Common myeloid progenitor, CD34-positive (primary cell): ENCODE data around the gene SOSTDC1.
A peak's percentile ranks its signal among the peaks of the same experiment; 100 is the strongest.
"Not testable (repeated sequence)": the region's sequence is repeated elsewhere in the genome, so short reads cannot be mapped to it uniquely, and the experiment has no call there.

ENCODE experiments used
- CTCF ChIA-PET: fragments of 350-600 bp; sonication (Branson Sonifier 250); formaldehyde crosslinking; loops from one replicate; lab custom pipeline; 2021; ENCODE audit warnings: antibody characterized with exemption; lab: Charles Lee
- POLR2A ChIA-PET: fragments of 350-600 bp; sonication (Branson Sonifier 250); formaldehyde crosslinking; loops from one replicate; lab custom pipeline; 2021; ENCODE audit warnings: antibody characterized with exemption; lab: Charles Lee
- DNase-seq, 3 donors: peaks; one replicate each; pipeline versions ENCODE4 v3.0.0 to v3.0.0-alpha.2; 2013
- H3K27ac ChIP-seq, 2 experiments: 1 replicate in 1 of 2; 2 replicates in 1 of 2; pipeline ENCODE4 v1.7.0; 2013; ENCODE audit warnings: inconsistent platforms in 2 of 2, low read length in 2 of 2, mild to moderate bottlenecking in 2 of 2, low read depth in 1 of 2, moderate library complexity in 1 of 2; ENCODE audit not compliant: severe bottlenecking in 2 of 2, insufficient read depth in 1 of 2, poor library complexity in 1 of 2
- H3K27me3 ChIP-seq, 5 experiments: replicated peaks in 2 of 5; 1 replicate in 3 of 5; 2 replicates in 2 of 5; pipeline versions ENCODE4 v1.6.1 to v1.7.0; 2013; ENCODE audit warnings: low read length in 4 of 5, mild to moderate bottlenecking in 2 of 5, moderate library complexity in 2 of 5, inconsistent platforms in 1 of 5; ENCODE audit not compliant: insufficient read depth in 5 of 5, control insufficient read depth in 4 of 5
- H3K36me3 ChIP-seq, 4 experiments: 1 replicate in 2 of 4; 2 replicates in 2 of 4; pipeline versions ENCODE4 v1.6.1 to v1.7.0; 2013; ENCODE audit warnings: low read length in 3 of 4, control low read depth in 1 of 4, mild to moderate bottlenecking in 1 of 4; ENCODE audit not compliant: control insufficient read depth in 4 of 4, insufficient read depth in 4 of 4
- H3K4me1 ChIP-seq, 4 experiments: 1 replicate in 3 of 4; 2 replicates in 1 of 4; pipeline versions ENCODE4 v1.6.1 to v1.7.1; 2013; ENCODE audit warnings: low read length in 3 of 4, mild to moderate bottlenecking in 3 of 4, control low read depth in 1 of 4, inconsistent platforms in 1 of 4, moderate library complexity in 1 of 4; ENCODE audit not compliant: control insufficient read depth in 4 of 4, insufficient read depth in 4 of 4; ENCODE audit errors: control extremely low read depth in 1 of 4
- H3K4me3 ChIP-seq, 7 experiments: 1 replicate in 4 of 7; 2 replicates in 3 of 7; pipeline versions ENCODE4 v1.5.1 to v1.7.0; 2013; ENCODE audit warnings: mild to moderate bottlenecking in 7 of 7, low read length in 6 of 7, moderate library complexity in 6 of 7, inconsistent platforms in 2 of 7, low read depth in 2 of 7, control low read depth in 1 of 7; ENCODE audit not compliant: insufficient read depth in 4 of 7, control insufficient read depth in 1 of 7; ENCODE audit errors: extremely low read depth in 1 of 7
- H3K9me3 ChIP-seq, 5 experiments: 1 replicate in 4 of 5; 2 replicates in 1 of 5; pipeline versions ENCODE4 v1.6.1 to v1.7.1; 2013; ENCODE audit warnings: low read length in 4 of 5, mild to moderate bottlenecking in 2 of 5, inconsistent platforms in 1 of 5, low read depth in 1 of 5, moderate library complexity in 1 of 5; ENCODE audit not compliant: control insufficient read depth in 4 of 5, insufficient read depth in 2 of 5; ENCODE audit errors: control extremely low read depth in 1 of 5
- WGBS: methylation state at CpG from one replicate; pipeline ENCODE4 v1.1.5; 2013; ENCODE audit not compliant: insufficient coverage; 5-methylcytosine and 5-hydroxymethylcytosine counted together

The SOSTDC1 gene

DNA sequence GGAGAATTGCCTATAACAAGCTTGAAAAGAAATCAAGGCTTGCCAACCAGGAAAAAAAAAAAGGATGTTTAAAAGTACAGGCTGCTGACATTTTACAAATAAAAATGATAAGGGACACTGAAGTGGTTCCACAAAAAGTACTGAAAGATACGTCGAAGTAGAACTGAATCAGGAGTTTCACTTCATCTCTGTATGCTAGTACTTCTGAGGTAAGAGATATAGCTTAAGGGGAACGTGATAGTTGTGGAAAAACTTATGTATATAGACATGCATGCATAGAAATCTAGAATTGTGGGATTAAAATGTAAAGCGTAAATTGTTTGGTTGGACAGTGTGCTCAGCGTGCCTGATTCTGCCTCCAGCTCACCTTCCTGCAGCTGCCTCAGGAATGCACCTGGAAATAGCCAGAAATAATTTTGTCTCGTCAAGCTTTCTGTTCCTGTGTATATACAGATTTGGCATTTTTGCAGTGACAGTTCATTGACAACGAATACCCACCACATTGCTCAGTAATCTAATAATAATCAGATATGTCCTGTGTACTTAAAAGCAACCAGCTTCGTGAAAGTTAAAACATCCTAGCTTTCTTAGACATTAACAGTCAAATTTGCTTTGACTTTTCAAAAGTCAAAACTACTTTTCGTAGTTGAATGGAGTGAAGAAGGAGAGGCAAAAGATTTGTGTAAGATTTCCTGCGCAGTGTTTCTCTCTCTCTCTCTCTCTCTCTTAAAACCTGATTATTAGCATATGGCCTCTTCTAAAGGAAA is 1.4 kb downstream of the SOSTDC1 start:
- DNase-seq: peak in 1 of 3 donors; percentile 8
- no peaks in the 10 kb centered on the region for H3K9me3 ChIP-seq
- H3K4me1 ChIP-seq: peaks cover 0 to 2% (median 1%) of the 10 kb centered on the region in 4 experiments
- no peaks in the 10 kb centered on the region for H3K27me3 ChIP-seq
- ChIA-PET CTCF (interaction anchor here (0.7 to 2.4 kb wide), 4 partner anchors 8 to 100 kb away, joined by 3 to 9 read pairs (median 4); no protein-coding TSS in a partner anchor), POLR2A (no interaction called here)
- H3K36me3 ChIP-seq: no peaks in the 10 kb centered on the region
- no peak overlapping the region for H3K27ac ChIP-seq
- 94% methylated on average over 2 of the region's 10 CpGs for WGBS
- H3K4me3 ChIP-seq: no peak overlapping the region

DNA sequence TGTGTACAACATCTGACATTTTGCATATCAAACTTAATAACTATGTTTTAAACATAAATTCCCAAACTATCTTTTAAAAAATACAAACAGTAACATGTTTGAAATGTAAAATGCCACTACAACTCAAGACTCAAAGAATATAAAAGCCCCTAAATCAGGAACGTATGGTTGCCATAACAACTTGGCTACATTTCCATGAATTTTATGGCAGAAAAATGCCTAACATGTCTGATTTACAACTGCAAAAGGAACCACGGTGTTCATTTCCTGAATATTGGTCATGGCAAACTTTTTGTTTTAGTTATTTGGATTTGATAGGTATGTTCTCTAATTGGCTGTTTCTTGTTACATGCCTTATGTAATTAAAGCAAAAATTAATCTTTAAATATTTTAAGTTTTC is 2.0 kb downstream of the SOSTDC1 start:
- Histone ChIP-seq H3K36me3 (no peaks in the 10 kb centered on the region), H3K9me3 (no peaks in the 10 kb centered on the region), H3K27ac (no peak overlapping the region), H3K4me1 (peaks cover 0 to 2% (median 1%) of the 10 kb centered on the region in 4 experiments), H3K27me3 (no peaks in the 10 kb centered on the region), H3K4me3 (no peak overlapping the region)
- POLR2A ChIA-PET: no interaction called here
- DNase-seq: peak in 1 of 3 donors; percentile 4
- no CpG with 5 or more reads among the region's 2 CpGs for WGBS
- CTCF ChIA-PET: interaction anchor here (0.7 to 0.9 kb wide), 2 partner anchors 8 to 101 kb away, joined by 3 to 6 read pairs; no protein-coding TSS in a partner anchor

DNA sequence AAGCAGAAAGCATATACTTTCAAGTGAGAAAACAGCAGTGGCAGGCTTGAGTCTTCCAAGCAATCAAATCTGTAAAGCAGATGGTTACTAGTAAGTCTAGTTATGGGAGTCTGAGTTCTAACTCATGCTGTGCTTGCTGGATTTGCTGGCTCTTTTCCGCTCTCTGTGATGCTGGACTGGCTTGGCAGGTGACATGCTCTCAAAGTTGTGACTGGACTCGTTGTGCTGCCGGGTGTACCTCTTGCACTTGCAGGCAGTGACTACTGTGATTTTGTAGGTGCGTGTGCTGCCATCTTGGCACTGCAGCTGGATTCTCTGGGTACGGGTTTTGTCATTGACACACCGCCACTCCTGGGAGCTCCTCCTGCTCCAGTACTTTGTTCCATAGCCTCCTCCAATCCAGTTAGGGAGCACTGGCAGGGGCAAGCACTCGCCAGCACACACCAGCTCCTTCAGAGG is 3.1 kb downstream of the SOSTDC1 start:
- Histone ChIP-seq H3K9me3 (no peaks in the 10 kb centered on the region), H3K27me3 (no peaks in the 10 kb centered on the region), H3K36me3 (no peaks in the 10 kb centered on the region), H3K4me3 (no peak overlapping the region), H3K27ac (no peak overlapping the region), H3K4me1 (peaks cover 0 to 2% (median 1%) of the 10 kb centered on the region in 4 experiments)
- 97% methylated on average over 7 of the region's 7 CpGs for WGBS
- DNase-seq: no peak
- CTCF ChIA-PET: interaction anchor here (1.0 kb wide), 1 partner anchor 103 kb away, joined by 3 read pairs; no protein-coding TSS in a partner anchor
- POLR2A ChIA-PET: no interaction called here

DNA sequence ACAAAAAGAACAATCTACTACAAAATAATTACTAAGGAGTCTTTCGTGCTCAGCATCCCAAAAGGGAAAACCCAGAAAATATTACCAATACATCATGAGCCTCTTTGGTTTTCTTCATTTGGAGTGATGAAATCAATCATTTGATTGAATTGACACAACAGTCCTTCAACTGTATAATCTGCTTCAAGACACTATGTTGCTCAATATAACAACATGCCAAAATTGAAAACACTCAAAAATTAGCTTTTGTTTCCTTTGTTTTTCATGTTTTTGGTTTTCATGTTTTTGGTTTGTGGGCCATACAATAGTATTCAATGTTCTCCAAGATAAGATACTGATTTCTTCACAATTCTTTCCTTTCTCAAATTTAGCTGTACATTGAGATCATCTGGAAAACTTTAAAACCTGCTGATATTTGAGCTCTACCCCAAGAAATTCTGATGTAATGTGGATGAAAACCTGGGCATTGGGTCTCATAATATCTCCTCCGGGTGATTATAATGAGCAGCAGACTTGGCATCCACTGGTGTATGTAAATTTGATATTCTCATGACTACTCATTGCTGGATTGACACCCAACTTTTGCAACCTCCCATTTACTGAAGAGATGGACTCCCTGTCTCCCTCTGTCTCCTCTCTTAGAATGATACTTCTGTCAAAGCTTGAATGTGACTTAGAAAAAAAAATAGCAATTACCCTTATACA is 4.6 kb downstream of the SOSTDC1 start:
- ChIA-PET POLR2A (no interaction called here), CTCF (no interaction called here)
- Histone ChIP-seq H3K4me1 (peaks cover 0 to 2% (median 0%) of the 10 kb centered on the region in 4 experiments), H3K9me3 (peaks cover 0 to 3% (median 0%) of the 10 kb centered on the region in 5 experiments), H3K27me3 (no peaks in the 10 kb centered on the region), H3K36me3 (no peaks in the 10 kb centered on the region), H3K4me3 (no peak overlapping the region), H3K27ac (no peak overlapping the region)
- no peak for DNase-seq
- WGBS: no CpG with 5 or more reads among the region's 2 CpGs

DNA sequence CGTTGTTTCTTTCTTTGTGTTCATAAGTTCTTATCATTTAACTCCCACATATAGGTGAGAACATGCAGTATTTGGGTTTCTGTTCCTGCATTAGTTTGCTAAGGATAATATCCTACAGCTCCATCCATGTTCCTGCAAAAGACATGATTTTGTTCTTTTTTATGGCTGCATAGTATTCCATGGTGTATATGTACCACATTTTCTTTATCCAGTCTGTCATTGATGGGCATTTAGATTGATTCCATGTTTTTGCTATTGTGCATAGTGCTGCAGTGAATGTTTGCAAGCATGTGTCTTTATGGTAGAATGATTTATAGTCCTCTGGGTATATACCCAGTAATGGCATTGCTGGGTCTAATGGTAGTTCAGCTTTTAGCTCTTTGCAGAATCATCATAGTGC is 9.2 kb downstream of the SOSTDC1 start:
- H3K4me3 ChIP-seq, H3K9me3 ChIP-seq, H3K27me3 ChIP-seq, DNase-seq, H3K27ac ChIP-seq, POLR2A ChIA-PET, H3K4me1 ChIP-seq, H3K36me3 ChIP-seq: not testable (repeated sequence)
- 40% methylated on average over 1 of the region's 1 CpG for WGBS
- CTCF ChIA-PET: interaction anchor here (2.2 kb wide), 1 partner anchor 9 kb away, joined by 9 read pairs; the partner anchor contains the start of gene SOSTDC1

DNA sequence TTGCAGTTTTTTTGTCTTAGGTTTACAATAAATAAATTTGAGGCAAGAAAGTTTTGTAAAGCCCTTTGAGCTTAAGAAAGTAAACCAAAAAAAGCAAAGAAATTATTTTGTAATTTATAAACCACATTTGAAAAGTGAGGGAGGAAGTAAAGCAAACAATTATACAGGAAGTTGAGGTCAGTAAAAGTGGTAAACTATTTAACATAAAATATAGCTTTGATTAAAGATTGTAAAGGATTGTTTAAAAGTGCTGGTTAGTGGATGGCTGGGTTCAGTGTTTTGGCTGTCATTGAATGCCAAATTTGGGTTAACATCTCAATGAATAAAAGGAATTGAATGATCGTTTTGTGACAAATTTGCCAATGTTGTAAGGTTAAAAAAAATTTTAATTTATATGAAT is 9.9 kb downstream of the SOSTDC1 start:
- Histone ChIP-seq H3K9me3 (peaks cover 0 to 3% (median 0%) of the 10 kb centered on the region in 5 experiments), H3K27ac (no peak overlapping the region), H3K4me1 (peaks cover 0 to 4% (median 0%) of the 10 kb centered on the region in 4 experiments), H3K4me3 (no peak overlapping the region), H3K27me3 (no peaks in the 10 kb centered on the region), H3K36me3 (no peaks in the 10 kb centered on the region)
- ChIA-PET CTCF (interaction anchor here (1.0 to 2.2 kb wide), 3 partner anchors 10 to 97 kb away, joined by 3 to 9 read pairs (median 3); partner anchors contain the start of gene SOSTDC1), POLR2A (interaction anchor here (0.7 kb wide), 1 partner anchor 35 kb away, joined by 3 read pairs; no protein-coding TSS in a partner anchor)
- no CpG with 5 or more reads among the region's 1 CpG for WGBS
- peak in 2 of 3 donors; percentile 23 to 47 for DNase-seq
